Lung (tissue), 12 donors: ENCODE measurements around the gene GNAZ. TPM values are rescaled to one million over a fixed set of nuclear protein-coding genes. Genes with fewer than 3 reads are reported as not detected.

Experiments used
- ATAC-seq: fragments of 200-7000 bp; cut with Tn5 transposase; one replicate; pipeline ENCODE4 v1.9.1; 2020; ENCODE audit warnings: moderate number of reproducible peaks; ENCODE audit not compliant: insufficient read depth, low FRiP score
- DNase-seq, 3 donors: peaks; one replicate each; pipeline ENCODE4 v3.0.0-alpha.2; 2013 to 2017
- H3K27ac ChIP-seq, 2 donors: one replicate each; pipeline ENCODE4 v1.5.1; 2013; ENCODE audit warnings: mild to moderate bottlenecking in 2 of 2, moderate library complexity in 2 of 2, control low read depth in 1 of 2, inconsistent platforms in 1 of 2, low read depth in 1 of 2, low read length in 1 of 2
- H3K27me3 ChIP-seq, 3 donors: one replicate each; pipeline ENCODE4 v1.5.1; 2013; ENCODE audit warnings: low read length in 2 of 3; ENCODE audit not compliant: control insufficient read depth in 3 of 3, insufficient read depth in 3 of 3
- H3K36me3 ChIP-seq, 4 donors: one replicate each; pipeline ENCODE4 v1.5.1; 2013; ENCODE audit warnings: low read length in 4 of 4, mild to moderate bottlenecking in 1 of 4, moderate library complexity in 1 of 4; ENCODE audit not compliant: control insufficient read depth in 4 of 4, insufficient read depth in 4 of 4
- H3K4me1 ChIP-seq, 5 donors: one replicate each; pipeline ENCODE4 v1.5.1; 2013; ENCODE audit warnings: low read length in 5 of 5, mild to moderate bottlenecking in 2 of 5, moderate library complexity in 1 of 5; ENCODE audit not compliant: control insufficient read depth in 5 of 5, insufficient read depth in 5 of 5
- H3K4me3 ChIP-seq: one replicate; pipeline ENCODE4 v1.5.1; 2013; ENCODE audit warnings: mild to moderate bottlenecking, control low read depth, moderate library complexity
- H3K9ac ChIP-seq, 2 donors: one replicate each; pipeline ENCODE4 v1.5.1; 2013; ENCODE audit warnings: low read length in 2 of 2, control low read depth in 1 of 2; ENCODE audit not compliant: insufficient read depth in 1 of 2
- H3K9me3 ChIP-seq, 4 donors: one replicate each; pipeline ENCODE4 v1.5.1; 2013; ENCODE audit warnings: low read length in 3 of 4, mild to moderate bottlenecking in 1 of 4, moderate library complexity in 1 of 4; ENCODE audit not compliant: control insufficient read depth in 4 of 4, insufficient read depth in 3 of 4
- CTCF ChIP-seq: IDR thresholded peaks from 2 replicates; pipeline ENCODE4 v1.5.1; 2012; ENCODE audit warnings: mild to moderate bottlenecking; ENCODE audit errors: control extremely low read depth, extremely low read depth
- WGBS, 2 donors: extraction: QIAGEN DNeasy Blood & Tissue Kit; methylation state at CpG; one replicate each; pipeline ENCODE4 v1.1.7; 2013; 5-methylcytosine and 5-hydroxymethylcytosine counted together
- polyA plus RNA-seq, 2 donors: library from polyadenylated mRNA; stranded (reverse); fragments of 200-250 nt; gene quantifications; one replicate each; pipeline ENCODE4 v1.2.1, GENCODE V29; 2013
- total RNA-seq, 2 donors: library from RNA; depleted of rRNA in 1 of 2; stranded (reverse); fragments of >200 nt in 1 of 2; gene quantifications; one replicate each; pipeline ENCODE4 v1.2.1, GENCODE V29; 2014 to 2021
- donor health status: control.
- donor health status: control.
- donor health status: Bipolar disorder and iron deficiency.
- donor health status: healthy.
- donor health status: DM: yes; HTN: yes; CAD: no.

The GNAZ gene
- total and polyA plus RNA-seq, 4 donors, result 0.77 to 5.0 (median 2.3) TPM

GRCh38 chr22:23155143-23155542 is 84.8 kb downstream of the GNAZ start:
- WGBS, 2 donors, result 97 to 98% methylated on average over 3 of the region's 3 CpGs
- DNase-seq, result no peak
- no peak for TF ChIP-seq CTCF

GRCh38 chr22:23155831-23156230 is 85.5 kb downstream of the GNAZ start:
- Histone ChIP-seq H3K27me3 (no peaks in the 10 kb centered on the region), H3K36me3 (no peaks in the 10 kb centered on the region), H3K9ac (no peak overlapping the region), H3K4me3 (no peak overlapping the region), H3K9me3 (no peaks in the 10 kb centered on the region), H3K4me1 (peaks cover 0 to 10% (median 0%) of the 10 kb centered on the region in 5 donors), H3K27ac (no peak overlapping the region)
- no peak for TF ChIP-seq CTCF
- ATAC-seq, result no peak
- DNase-seq, result no peak
- WGBS, 2 donors, result 94 to 95% methylated on average over 9 of the region's 9 CpGs

More at GRCh38 chr22:23155143-23155542, 84.8 kb downstream of the GNAZ start:
- H3K9ac ChIP-seq, result no peak overlapping the region
- no peak overlapping the region for H3K4me3 ChIP-seq
- no peaks in the 10 kb centered on the region for H3K36me3 ChIP-seq
- H3K4me1 ChIP-seq, result peaks cover 0 to 10% (median 0%) of the 10 kb centered on the region in 5 donors
- no peaks in the 10 kb centered on the region for H3K27me3 ChIP-seq
- H3K27ac ChIP-seq, result no peak overlapping the region
- no peaks in the 10 kb centered on the region for H3K9me3 ChIP-seq
- no peak for ATAC-seq

GRCh38 chr22:23156286-23156685 is 86.0 kb downstream of the GNAZ start:
- no peak for TF ChIP-seq CTCF
- Histone ChIP-seq H3K36me3 (no peaks in the 10 kb centered on the region), H3K27ac (no peak overlapping the region), H3K4me1 (peaks cover 0 to 6% (median 0%) of the 10 kb centered on the region in 5 donors), H3K9me3 (no peaks in the 10 kb centered on the region), H3K27me3 (no peaks in the 10 kb centered on the region), H3K4me3 (no peak overlapping the region), H3K9ac (no peak overlapping the region)
- ATAC-seq (no peak), DNase-seq (no peak)
- 65 to 69% methylated on average over 8 of the region's 8 CpGs for WGBS, 2 donors
